Hepatocyte (in vitro differentiated cells): ENCODE measurements around the gene TMOD2. TPM values are rescaled to one million over a fixed set of nuclear protein-coding genes. Genes with fewer than 3 reads are reported as not detected.

Experiments
- DNase-seq: peaks from one replicate; pipeline ENCODE4 v3.0.0-alpha.2; 2016; ENCODE audit warnings: low spot score
- H2AFZ ChIP-seq: fragments of 200-600 bp; sonication (generic); 2 replicates; pipeline ENCODE4 v1.6.0; 2016; ENCODE audit warnings: antibody characterized with exemption, mild to moderate bottlenecking
- H3K27ac ChIP-seq: fragments of 200-600 bp; sonication (generic); 2 replicates; pipeline ENCODE4 v1.5.1; 2016; ENCODE audit warnings: mild to moderate bottlenecking
- H3K27me3 ChIP-seq: fragments of 200-600 bp; sonication (generic); 2 replicates; pipeline ENCODE4 v1.6.1; 2016
- H3K36me3 ChIP-seq: fragments of 200-600 bp; sonication (generic); replicated peaks from 2 replicates; pipeline ENCODE4 v1.5.1; 2016; ENCODE audit warnings: low read depth; ENCODE audit not compliant: insufficient read depth
- H3K4me1 ChIP-seq: fragments of 200-600 bp; sonication (generic); 2 replicates; pipeline ENCODE4 v1.5.1; 2016; ENCODE audit warnings: mild to moderate bottlenecking, moderate library complexity; ENCODE audit not compliant: insufficient read depth
- H3K4me2 ChIP-seq: fragments of 200-600 bp; sonication (generic); 2 replicates; pipeline ENCODE4 v1.6.0; 2016
- H3K4me3 ChIP-seq: fragments of 200-600 bp; sonication (generic); 2 replicates; pipeline ENCODE4 v1.5.1; 2016; ENCODE audit warnings: mild to moderate bottlenecking
- H3K79me2 ChIP-seq: fragments of 200-600 bp; sonication (generic); 2 replicates; pipeline ENCODE4 v1.6.0; 2017; ENCODE audit warnings: mild to moderate bottlenecking
- H3K9me2 ChIP-seq: fragments of 200-600 bp; sonication (generic); replicated peaks from 2 replicates; pipeline ENCODE4 v1.6.0; 2017; ENCODE audit warnings: mild to moderate bottlenecking; ENCODE audit not compliant: insufficient read depth
- H3K9me3 ChIP-seq: fragments of 200-600 bp; sonication (generic); 2 replicates; pipeline ENCODE4 v1.5.1; 2016; ENCODE audit warnings: low read depth, mild to moderate bottlenecking
- H4K20me1 ChIP-seq: fragments of 200-600 bp; sonication (generic); 2 replicates; pipeline ENCODE4 v1.6.0; 2016; ENCODE audit warnings: mild to moderate bottlenecking; ENCODE audit not compliant: insufficient read depth, poor library complexity, severe bottlenecking
- EZH2 ChIP-seq: fragments of 200-600 bp; sonication (generic); IDR thresholded peaks from 2 replicates; pipeline ENCODE4 v1.6.1; 2016; ENCODE audit warnings: antibody characterized with exemption, mild to moderate bottlenecking, borderline replicate concordance
- EZH2phosphoT487 ChIP-seq: fragments of 200-600 bp; sonication (generic); IDR thresholded peaks from one replicate; pipeline ENCODE4 v1.6.1; 2018; ENCODE audit warnings: antibody characterized with exemption, mild to moderate bottlenecking, low read depth, moderate library complexity; ENCODE audit not compliant: unreplicated experiment, severe bottlenecking
- WGBS: methylation state at CpG from one replicate; pipeline ENCODE4 v1.1.6; 2016; ENCODE audit warnings: low lambda C conversion rate; ENCODE audit errors: missing lambda C conversion rate; 5-methylcytosine and 5-hydroxymethylcytosine counted together
- polyA plus RNA-seq: library from polyadenylated mRNA; unstranded; fragments of >200 nt; fragmentation: Nextera tagmentation; extraction: Ambion mirVana; gene quantifications from 2 replicates; pipeline ENCODE4 v1.2.1, GENCODE V29; 2016
- total RNA-seq: library from RNA; depleted of rRNA; stranded (reverse); fragments of >200 nt; gene quantifications from 2 replicates; pipeline ENCODE4 v1.2.3, GENCODE V29; 2014
- TF ChIP-seq, protein P1 (sequence below): fragments of 200-600 bp; sonication (generic); IDR thresholded peaks from 2 replicates; pipeline ENCODE4 v1.5.1; 2016; ENCODE audit warnings: antibody characterized with exemption, mild to moderate bottlenecking; ENCODE audit not compliant: poor library complexity

Gene TMOD2
- 2.9 and 3.9 TPM in 2 replicates for total RNA-seq
- 1.0 and 1.7 TPM in 2 replicates for polyA plus RNA-seq

DNA sequence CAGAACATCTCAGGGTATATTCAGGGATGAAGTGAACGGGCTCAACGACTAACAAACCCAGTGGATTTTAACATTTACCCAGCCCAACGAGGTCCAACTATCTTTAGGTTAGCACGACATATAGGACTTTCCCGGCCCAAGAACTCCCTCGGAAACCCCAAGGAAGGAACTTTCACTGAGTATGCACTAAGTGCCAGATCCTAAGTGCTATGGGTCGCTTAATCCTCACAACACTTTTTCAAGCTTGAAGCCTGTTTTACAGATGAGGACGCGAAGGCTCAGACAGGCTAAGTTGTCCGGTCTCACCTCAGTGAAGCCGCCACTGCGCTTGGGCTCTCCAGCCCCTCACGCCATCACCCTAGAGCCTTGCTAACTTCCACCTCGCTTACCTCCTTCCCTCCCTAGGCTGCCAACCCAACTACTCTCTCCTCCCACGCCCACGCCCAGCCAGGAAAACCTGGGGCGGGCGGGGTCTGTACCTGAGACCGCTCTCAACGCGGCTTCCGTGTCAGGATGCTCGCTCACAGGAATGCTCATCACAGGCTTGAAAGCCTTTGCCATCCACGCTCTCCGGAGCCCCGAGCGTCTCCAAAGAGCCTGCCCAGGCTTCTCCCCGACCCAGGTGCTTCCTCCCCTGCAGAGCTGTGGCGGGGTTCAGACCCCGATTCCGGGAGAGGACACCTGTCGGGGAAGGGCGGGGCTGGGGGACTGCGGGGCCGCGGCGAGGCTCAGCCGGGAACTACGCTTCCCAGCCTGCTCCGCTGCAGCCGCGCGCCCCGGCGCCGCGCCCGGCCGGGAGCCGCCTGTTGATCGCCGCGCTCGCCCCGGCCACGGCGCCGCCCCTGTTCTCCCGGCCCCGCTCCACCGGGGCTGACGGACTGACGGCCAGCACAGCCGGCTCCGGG, at the start of gene TMOD2:
TSS of gene TMOD2 (plus strand) at position 806 of the 905 bp plus-strand sequence. CDS start 14,845 bp downstream, outside the sequence.
- no peaks in the 10 kb centered on the region for H3K9me2 ChIP-seq
- H3K4me3 ChIP-seq: peak within 1 kb of the TSS; percentile 95
- H3K36me3 ChIP-seq: no peaks in the 10 kb centered on the region
- peaks cover 59% of the 10 kb centered on the region for H3K27me3 ChIP-seq
- no peak for TF ChIP-seq EZH2
- no peak for TF ChIP-seq EZH2phosphoT487
- TF ChIP-seq, protein P1, sequence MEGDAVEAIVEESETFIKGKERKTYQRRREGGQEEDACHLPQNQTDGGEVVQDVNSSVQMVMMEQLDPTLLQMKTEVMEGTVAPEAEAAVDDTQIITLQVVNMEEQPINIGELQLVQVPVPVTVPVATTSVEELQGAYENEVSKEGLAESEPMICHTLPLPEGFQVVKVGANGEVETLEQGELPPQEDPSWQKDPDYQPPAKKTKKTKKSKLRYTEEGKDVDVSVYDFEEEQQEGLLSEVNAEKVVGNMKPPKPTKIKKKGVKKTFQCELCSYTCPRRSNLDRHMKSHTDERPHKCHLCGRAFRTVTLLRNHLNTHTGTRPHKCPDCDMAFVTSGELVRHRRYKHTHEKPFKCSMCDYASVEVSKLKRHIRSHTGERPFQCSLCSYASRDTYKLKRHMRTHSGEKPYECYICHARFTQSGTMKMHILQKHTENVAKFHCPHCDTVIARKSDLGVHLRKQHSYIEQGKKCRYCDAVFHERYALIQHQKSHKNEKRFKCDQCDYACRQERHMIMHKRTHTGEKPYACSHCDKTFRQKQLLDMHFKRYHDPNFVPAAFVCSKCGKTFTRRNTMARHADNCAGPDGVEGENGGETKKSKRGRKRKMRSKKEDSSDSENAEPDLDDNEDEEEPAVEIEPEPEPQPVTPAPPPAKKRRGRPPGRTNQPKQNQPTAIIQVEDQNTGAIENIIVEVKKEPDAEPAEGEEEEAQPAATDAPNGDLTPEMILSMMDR: no peak
- H3K4me1 ChIP-seq: peaks cover 8% of the 10 kb centered on the region
- DNase-seq: peak; percentile 71
- peaks cover 6% of the 10 kb centered on the region for H3K79me2 ChIP-seq
- H3K4me2 ChIP-seq: peak within 1 kb of the TSS; percentile 93
- H3K27ac ChIP-seq: no peak within 1 kb of the TSS
- H4K20me1 ChIP-seq: no peaks in the 10 kb centered on the region
- H2AFZ ChIP-seq: peak within 1 kb of the TSS; percentile 36
- no peaks in the 10 kb centered on the region for H3K9me3 ChIP-seq
- WGBS: 12% methylated on average over 32 of the region's 65 CpGs

DNA sequence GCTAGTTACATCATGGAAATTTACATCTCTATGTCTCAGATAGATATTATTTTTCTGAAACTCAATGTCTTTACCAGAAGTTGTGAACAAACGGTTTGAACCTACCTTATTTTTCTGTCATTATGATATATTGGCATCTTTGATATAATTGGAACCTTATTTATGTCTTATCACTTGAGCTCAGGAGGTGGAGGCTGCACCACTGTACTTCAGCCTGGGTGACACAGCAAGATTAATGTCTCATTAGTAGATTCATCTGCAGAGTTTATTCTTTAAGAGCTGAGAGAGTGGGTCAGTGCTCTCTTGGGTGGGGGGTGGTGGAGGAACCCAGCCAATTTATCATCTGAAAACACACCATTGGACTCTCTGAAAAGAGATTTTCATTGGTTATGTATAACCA, 48.7 kb upstream of the TMOD2 start:
- TF ChIP-seq EZH2phosphoT487 (no peak), EZH2 (no peak)
- TF ChIP-seq, protein P1: no peak
- H2AFZ ChIP-seq: no peak overlapping the region
- H3K36me3 ChIP-seq: no peaks in the 10 kb centered on the region
- 76% methylated on average over 1 of the region's 1 CpG for WGBS
- H3K9me3 ChIP-seq: no peaks in the 10 kb centered on the region
- no peaks in the 10 kb centered on the region for H3K9me2 ChIP-seq
- peaks cover 5% of the 10 kb centered on the region for H3K4me1 ChIP-seq
- no peak overlapping the region for H3K4me3 ChIP-seq
- no peaks in the 10 kb centered on the region for H3K27me3 ChIP-seq
- H4K20me1 ChIP-seq: no peaks in the 10 kb centered on the region
- H3K79me2 ChIP-seq: no peaks in the 10 kb centered on the region
- no peak overlapping the region for H3K4me2 ChIP-seq
- no peak overlapping the region for H3K27ac ChIP-seq
- no peak for DNase-seq

DNA sequence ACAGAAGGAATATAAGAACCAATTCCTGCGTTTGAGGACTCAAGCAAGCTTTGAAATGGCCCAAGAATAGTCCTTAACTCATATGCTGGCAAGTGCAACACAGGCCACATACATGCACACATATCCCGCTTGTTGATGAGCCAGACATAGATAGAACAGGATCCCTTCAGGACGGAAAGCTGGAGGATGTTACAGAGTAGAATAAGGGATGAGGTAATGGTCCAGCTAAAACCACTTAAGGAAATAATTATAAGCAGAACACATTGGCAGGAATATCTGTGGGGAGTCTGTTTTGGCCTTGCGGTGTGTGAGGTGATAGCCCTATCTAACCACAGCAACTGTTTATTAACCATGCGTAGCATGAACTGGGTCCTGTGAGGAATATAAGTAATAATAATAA, 45.1 kb upstream of the TMOD2 start:
- no peaks in the 10 kb centered on the region for H3K9me2 ChIP-seq
- DNase-seq: no peak
- TF ChIP-seq, protein P1: no peak
- TF ChIP-seq EZH2 (no peak), EZH2phosphoT487 (no peak)
- no peaks in the 10 kb centered on the region for H3K9me3 ChIP-seq
- H3K4me1 ChIP-seq: peaks cover 10% of the 10 kb centered on the region
- H3K27ac ChIP-seq: no peak overlapping the region
- H3K27me3 ChIP-seq: no peaks in the 10 kb centered on the region
- H3K4me2 ChIP-seq: no peak overlapping the region
- no peak overlapping the region for H2AFZ ChIP-seq
- no peaks in the 10 kb centered on the region for H4K20me1 ChIP-seq
- H3K4me3 ChIP-seq: no peak overlapping the region
- H3K36me3 ChIP-seq: no peaks in the 10 kb centered on the region
- H3K79me2 ChIP-seq: no peaks in the 10 kb centered on the region
- WGBS: 73% methylated on average over 5 of the region's 5 CpGs
